GM12873 (cell line): ENCODE data around the gene ACSL1.

Experiments used
- TF ChIP-seq, protein P1 (sequence below): IDR thresholded peaks from 2 replicates; pipeline ENCODE4 v1.5.1; 2012; ENCODE audit warnings: low read depth, mild to moderate bottlenecking, moderate library complexity, low read length, control low read depth; ENCODE audit not compliant: insufficient read depth; ENCODE audit errors: missing control alignments

The ACSL1 gene

DNA sequence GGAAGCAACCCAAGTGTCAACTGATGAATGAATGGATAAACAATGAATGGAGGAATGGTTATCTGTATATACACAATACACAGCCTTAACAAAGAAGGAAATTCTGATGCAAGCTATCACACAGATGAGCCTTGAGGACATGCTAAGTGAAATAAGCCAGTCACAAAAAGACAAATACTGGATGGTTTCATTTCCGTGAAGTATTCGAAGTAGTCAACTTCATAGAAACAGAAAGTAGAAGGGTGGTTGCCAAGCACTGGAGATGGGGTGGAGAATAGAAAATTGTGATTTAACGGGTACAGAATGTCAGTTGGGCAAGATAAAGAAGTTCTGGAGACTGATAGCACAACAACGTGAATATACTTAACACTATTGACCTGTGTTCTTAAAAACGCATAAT lies 120.1 kb downstream of the ACSL1 start:
- TF ChIP-seq, protein P1, sequence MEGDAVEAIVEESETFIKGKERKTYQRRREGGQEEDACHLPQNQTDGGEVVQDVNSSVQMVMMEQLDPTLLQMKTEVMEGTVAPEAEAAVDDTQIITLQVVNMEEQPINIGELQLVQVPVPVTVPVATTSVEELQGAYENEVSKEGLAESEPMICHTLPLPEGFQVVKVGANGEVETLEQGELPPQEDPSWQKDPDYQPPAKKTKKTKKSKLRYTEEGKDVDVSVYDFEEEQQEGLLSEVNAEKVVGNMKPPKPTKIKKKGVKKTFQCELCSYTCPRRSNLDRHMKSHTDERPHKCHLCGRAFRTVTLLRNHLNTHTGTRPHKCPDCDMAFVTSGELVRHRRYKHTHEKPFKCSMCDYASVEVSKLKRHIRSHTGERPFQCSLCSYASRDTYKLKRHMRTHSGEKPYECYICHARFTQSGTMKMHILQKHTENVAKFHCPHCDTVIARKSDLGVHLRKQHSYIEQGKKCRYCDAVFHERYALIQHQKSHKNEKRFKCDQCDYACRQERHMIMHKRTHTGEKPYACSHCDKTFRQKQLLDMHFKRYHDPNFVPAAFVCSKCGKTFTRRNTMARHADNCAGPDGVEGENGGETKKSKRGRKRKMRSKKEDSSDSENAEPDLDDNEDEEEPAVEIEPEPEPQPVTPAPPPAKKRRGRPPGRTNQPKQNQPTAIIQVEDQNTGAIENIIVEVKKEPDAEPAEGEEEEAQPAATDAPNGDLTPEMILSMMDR: no peak
